Osteoblast (primary cell): ENCODE data around the gene MAPKAPK2. TPM values are rescaled to one million over a fixed set of nuclear protein-coding genes. Genes with fewer than 3 reads are reported as not detected.

Experiments
- DNase-seq: peaks from one replicate; pipeline ENCODE4 v3.0.0; 2011; ENCODE audit warnings: low spot score, mixed read lengths; ENCODE audit not compliant: insufficient read length; ENCODE audit errors: missing footprints
- H2AFZ ChIP-seq: 2 replicates; pipeline ENCODE4 v1.6.0; 2011; ENCODE audit warnings: mild to moderate bottlenecking, low read length
- H3K27ac ChIP-seq: 2 replicates; pipeline ENCODE4 v1.5.1; 2011; ENCODE audit warnings: mild to moderate bottlenecking, low read depth, low read length, moderate library complexity
- H3K27me3 ChIP-seq: 2 replicates; pipeline ENCODE4 v1.6.0; 2012; ENCODE audit warnings: mild to moderate bottlenecking, control low read depth, inconsistent platforms, low read length, moderate library complexity; ENCODE audit not compliant: insufficient read depth
- H3K36me3 ChIP-seq: 2 replicates; pipeline ENCODE4 v1.5.1; 2011; ENCODE audit warnings: mild to moderate bottlenecking, low read length, control low read depth, moderate library complexity; ENCODE audit not compliant: insufficient read depth
- H3K4me1 ChIP-seq: 2 replicates; pipeline ENCODE4 v1.5.1; 2011; ENCODE audit warnings: mild to moderate bottlenecking, low read length, control low read depth, moderate library complexity; ENCODE audit not compliant: insufficient read depth
- H3K4me2 ChIP-seq: 2 replicates; pipeline ENCODE4 v1.6.0; 2011; ENCODE audit warnings: mild to moderate bottlenecking, low read length; ENCODE audit not compliant: insufficient read depth
- H3K4me3 ChIP-seq: fragments of 200-600 bp; sonication (generic); 3 replicates; pipeline ENCODE4 v1.5.1; 2012; ENCODE audit warnings: mild to moderate bottlenecking, low read length, inconsistent platforms; ENCODE audit not compliant: insufficient read depth
- H3K79me2 ChIP-seq: 2 replicates; pipeline ENCODE4 v1.6.0; 2012; ENCODE audit warnings: mild to moderate bottlenecking, low read length, control low read depth, inconsistent platforms; ENCODE audit not compliant: insufficient read depth
- H3K9me3 ChIP-seq: 2 replicates; pipeline ENCODE4 v1.5.1; 2011; ENCODE audit warnings: low read depth, low read length, control low read depth
- H4K20me1 ChIP-seq: 2 replicates; pipeline ENCODE4 v1.6.0; 2012; ENCODE audit warnings: mild to moderate bottlenecking, low read length, control low read depth; ENCODE audit not compliant: insufficient read depth
- total RNA-seq: library from RNA; depleted of rRNA; stranded (reverse); fragments of >200 nt; gene quantifications from 2 replicates; pipeline ENCODE4 v1.2.3, GENCODE V29; 2012
- TF ChIP-seq, protein P1 (sequence below): IDR thresholded peaks from 2 replicates; pipeline ENCODE4 v1.5.1; 2011; ENCODE audit warnings: mild to moderate bottlenecking, low read depth, low read length, moderate library complexity; ENCODE audit errors: extremely low read depth

The MAPKAPK2 gene
- total RNA-seq, 1 donor, result 38.0 TPM

DNA sequence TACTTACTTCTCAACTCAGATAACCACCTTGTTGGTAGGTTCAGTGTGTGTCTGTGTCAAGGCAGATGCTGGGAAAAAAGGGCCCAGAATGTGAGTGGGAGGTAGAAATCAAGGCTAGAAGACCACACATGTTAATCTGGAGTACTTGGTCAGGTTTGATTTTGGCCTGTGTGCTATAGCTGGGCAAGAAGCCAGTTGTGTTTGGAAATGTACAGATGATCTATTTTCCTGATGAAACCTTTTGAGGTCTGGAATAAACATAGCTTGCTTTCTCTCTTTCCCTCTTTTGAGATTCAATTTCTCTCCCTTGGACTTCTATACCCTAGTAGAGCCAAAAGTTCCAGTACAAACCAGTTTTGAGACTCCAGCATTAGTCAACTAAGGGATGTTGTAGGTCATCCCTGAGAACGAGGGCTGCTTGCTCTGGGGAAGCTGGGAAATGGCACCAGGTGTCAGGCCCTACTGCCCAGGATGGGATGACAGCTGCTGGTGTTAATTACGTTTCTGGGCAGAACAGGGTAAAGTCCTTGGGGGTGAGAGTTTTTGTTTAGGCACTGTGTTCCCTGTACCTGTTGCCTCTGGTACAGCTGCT is 15.8 kb downstream of the MAPKAPK2 start:
- no peak for DNase-seq
- TF ChIP-seq, protein P1, sequence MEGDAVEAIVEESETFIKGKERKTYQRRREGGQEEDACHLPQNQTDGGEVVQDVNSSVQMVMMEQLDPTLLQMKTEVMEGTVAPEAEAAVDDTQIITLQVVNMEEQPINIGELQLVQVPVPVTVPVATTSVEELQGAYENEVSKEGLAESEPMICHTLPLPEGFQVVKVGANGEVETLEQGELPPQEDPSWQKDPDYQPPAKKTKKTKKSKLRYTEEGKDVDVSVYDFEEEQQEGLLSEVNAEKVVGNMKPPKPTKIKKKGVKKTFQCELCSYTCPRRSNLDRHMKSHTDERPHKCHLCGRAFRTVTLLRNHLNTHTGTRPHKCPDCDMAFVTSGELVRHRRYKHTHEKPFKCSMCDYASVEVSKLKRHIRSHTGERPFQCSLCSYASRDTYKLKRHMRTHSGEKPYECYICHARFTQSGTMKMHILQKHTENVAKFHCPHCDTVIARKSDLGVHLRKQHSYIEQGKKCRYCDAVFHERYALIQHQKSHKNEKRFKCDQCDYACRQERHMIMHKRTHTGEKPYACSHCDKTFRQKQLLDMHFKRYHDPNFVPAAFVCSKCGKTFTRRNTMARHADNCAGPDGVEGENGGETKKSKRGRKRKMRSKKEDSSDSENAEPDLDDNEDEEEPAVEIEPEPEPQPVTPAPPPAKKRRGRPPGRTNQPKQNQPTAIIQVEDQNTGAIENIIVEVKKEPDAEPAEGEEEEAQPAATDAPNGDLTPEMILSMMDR, result no peak
- H3K4me1 ChIP-seq, result peaks cover 24% of the 10 kb centered on the region
- no peak overlapping the region for H3K4me2 ChIP-seq
- no peak overlapping the region for H3K4me3 ChIP-seq
- peaks cover 14% of the 10 kb centered on the region for H3K36me3 ChIP-seq
- H3K27me3 ChIP-seq, result no peaks in the 10 kb centered on the region
- no peak overlapping the region for H2AFZ ChIP-seq
- peak overlapping the region; percentile 64 for H3K27ac ChIP-seq
- H3K79me2 ChIP-seq, result peaks cover 100% of the 10 kb centered on the region
- H4K20me1 ChIP-seq, result peaks cover 98% of the 10 kb centered on the region
- no peaks in the 10 kb centered on the region for H3K9me3 ChIP-seq

DNA sequence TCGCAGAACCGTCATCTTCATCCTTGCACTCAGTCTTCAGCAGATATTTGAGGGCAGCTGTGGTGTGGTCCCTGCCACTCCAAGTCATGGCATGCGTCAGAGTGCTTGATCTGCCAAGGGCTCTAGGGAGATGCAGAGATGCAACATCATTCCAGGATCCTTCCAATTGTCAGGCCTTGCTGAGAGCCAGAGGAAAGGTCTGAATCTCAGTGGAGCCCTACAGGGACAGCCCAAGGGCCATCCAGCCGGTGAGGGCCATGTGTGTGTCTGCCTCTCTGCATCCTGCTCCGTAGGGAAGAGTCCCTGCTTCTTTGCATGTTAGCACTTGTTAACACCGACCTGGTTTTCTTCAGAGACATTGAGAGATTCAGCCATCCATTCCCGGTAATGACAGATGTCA is 17.6 kb downstream of the MAPKAPK2 start:
- DNase-seq, result no peak
- H4K20me1 ChIP-seq, result peaks cover 96% of the 10 kb centered on the region

DNA sequence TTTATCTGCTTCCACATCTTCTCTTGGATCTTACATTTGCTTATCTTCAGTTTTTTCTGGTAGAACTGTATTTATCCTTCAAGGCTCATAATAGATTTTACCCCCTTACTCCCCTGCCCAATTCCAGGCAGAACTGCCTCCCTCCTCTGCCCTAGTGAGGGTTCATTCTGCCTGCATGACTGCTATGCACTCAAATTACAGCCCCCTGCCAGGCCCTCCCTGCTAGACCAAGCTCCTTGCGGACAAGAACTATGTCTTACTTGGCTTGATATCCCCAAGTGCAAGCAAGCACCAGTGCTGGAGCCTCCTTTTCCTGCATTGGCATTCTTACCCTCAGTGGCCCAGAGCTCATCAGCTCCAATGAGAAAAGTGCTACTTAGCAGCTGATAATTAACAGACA is 18.1 kb downstream of the MAPKAPK2 start:
- TF ChIP-seq, protein P1, result no peak
- no peak for DNase-seq
- Histone ChIP-seq H3K79me2 (peaks cover 99% of the 10 kb centered on the region), H2AFZ (no peak overlapping the region), H3K4me3 (no peak overlapping the region), H3K4me2 (no peak overlapping the region), H3K27me3 (no peaks in the 10 kb centered on the region), H3K4me1 (peaks cover 47% of the 10 kb centered on the region), H3K27ac (no peak overlapping the region), H3K36me3 (peaks cover 5% of the 10 kb centered on the region), H3K9me3 (no peaks in the 10 kb centered on the region), H4K20me1 (peaks cover 90% of the 10 kb centered on the region)

More for the DNA sequence above, 17.6 kb downstream of the MAPKAPK2 start:
- Histone ChIP-seq H3K27ac (no peak overlapping the region), H3K79me2 (peaks cover 99% of the 10 kb centered on the region), H3K4me1 (peaks cover 41% of the 10 kb centered on the region), H3K36me3 (peaks cover 7% of the 10 kb centered on the region), H2AFZ (no peak overlapping the region), H3K9me3 (no peaks in the 10 kb centered on the region), H3K27me3 (no peaks in the 10 kb centered on the region), H3K4me2 (no peak overlapping the region), H3K4me3 (no peak overlapping the region)
- TF ChIP-seq, protein P1, result no peak

DNA sequence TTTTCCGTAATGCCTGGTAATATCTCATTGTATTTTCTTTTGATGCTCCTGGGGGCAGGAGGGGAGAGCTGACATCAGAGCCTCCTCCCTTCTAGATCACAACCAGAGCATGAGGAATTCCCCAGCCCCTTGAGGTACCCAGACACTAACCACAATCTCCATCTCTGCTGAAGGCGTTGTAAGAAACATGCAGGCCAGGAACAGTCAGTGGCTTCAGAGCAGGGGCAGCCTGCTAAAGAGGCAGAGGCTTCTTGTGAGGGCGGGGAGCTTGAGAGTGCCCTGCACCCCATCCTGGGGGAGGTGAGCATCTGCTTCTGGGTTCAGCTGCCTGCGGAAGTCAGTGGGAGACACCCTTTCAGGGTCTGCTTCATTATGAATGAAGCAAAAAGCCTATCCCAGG is 19.0 kb downstream of the MAPKAPK2 start:
- H2AFZ ChIP-seq, result no peak overlapping the region
- H3K79me2 ChIP-seq, result peaks cover 99% of the 10 kb centered on the region
- TF ChIP-seq, protein P1, result no peak
- no peaks in the 10 kb centered on the region for H3K36me3 ChIP-seq
- peak overlapping the region; percentile 96 for H3K27ac ChIP-seq
- peaks cover 86% of the 10 kb centered on the region for H4K20me1 ChIP-seq
- H3K4me2 ChIP-seq, result no peak overlapping the region
- no peak for DNase-seq
- no peaks in the 10 kb centered on the region for H3K9me3 ChIP-seq
- peaks cover 51% of the 10 kb centered on the region for H3K4me1 ChIP-seq
- H3K27me3 ChIP-seq, result no peaks in the 10 kb centered on the region
- H3K4me3 ChIP-seq, result no peak overlapping the region
